Loucy (cell line): ENCODE results near the gene MRPL52.

Experiments used
- H2AFZ ChIP-seq: fragments of 200-600 bp; sonication (generic); 2 replicates; pipeline ENCODE4 v1.6.0; 2016; ENCODE audit warnings: antibody characterized with exemption, mild to moderate bottlenecking, low read length, moderate library complexity
- H3F3A ChIP-seq: fragments of 200-600 bp; 2 replicates; pipeline ENCODE4 v1.6.0; 2016; ENCODE audit warnings: antibody characterized with exemption, low read depth, mild to moderate bottlenecking
- H3K27me3 ChIP-seq: fragments of 200-600 bp; sonication (generic); 2 replicates; pipeline ENCODE4 v1.6.1; 2014; ENCODE audit warnings: low read length, mild to moderate bottlenecking; ENCODE audit not compliant: insufficient read depth, poor library complexity, severe bottlenecking
- H3K36me3 ChIP-seq: fragments of 200-600 bp; sonication (generic); 2 replicates; pipeline ENCODE4 v1.6.1; 2016; ENCODE audit warnings: low read length; ENCODE audit not compliant: insufficient read depth
- H3K4me1 ChIP-seq: fragments of 200-600 bp; sonication (generic); 2 replicates; pipeline ENCODE4 v1.5.1; 2014; ENCODE audit warnings: low read length, mild to moderate bottlenecking; ENCODE audit not compliant: insufficient read depth, poor library complexity, severe bottlenecking
- H3K4me2 ChIP-seq: fragments of 200-600 bp; sonication (generic); 2 replicates; pipeline ENCODE4 v1.6.0; 2014; ENCODE audit warnings: antibody characterized with exemption, low read length, low read depth, mild to moderate bottlenecking; ENCODE audit not compliant: poor library complexity, severe bottlenecking
- H3K4me3 ChIP-seq: fragments of 200-600 bp; sonication (generic); 2 replicates; pipeline ENCODE4 v1.5.1; 2014; ENCODE audit warnings: low read length, mild to moderate bottlenecking, mixed read lengths; ENCODE audit not compliant: poor library complexity, severe bottlenecking
- H3K79me2 ChIP-seq: fragments of 200-600 bp; sonication (generic); 2 replicates; pipeline ENCODE4 v1.6.1; 2014; ENCODE audit warnings: low read length; ENCODE audit not compliant: insufficient read depth
- H3K9ac ChIP-seq: fragments of 200-600 bp; sonication (generic); 2 replicates; pipeline ENCODE4 v1.6.0; 2014; ENCODE audit warnings: mild to moderate bottlenecking, low read depth, low read length, moderate library complexity; ENCODE audit not compliant: poor library complexity, severe bottlenecking
- H3K9me2 ChIP-seq: fragments of 200-600 bp; sonication (generic); replicated peaks from 2 replicates; pipeline ENCODE4 v1.6.1; 2016; ENCODE audit warnings: low read depth, low read length, mixed read lengths
- H3K9me3 ChIP-seq: fragments of 200-600 bp; sonication (generic); 2 replicates; pipeline ENCODE4 v1.6.1; 2014; ENCODE audit warnings: mild to moderate bottlenecking, antibody characterized with exemption, low read length, low read depth; ENCODE audit not compliant: insufficient read depth
- H4K20me1 ChIP-seq: fragments of 200-600 bp; sonication (generic); 2 replicates; pipeline ENCODE4 v1.6.0; 2014; ENCODE audit warnings: antibody characterized with exemption, low read length, mild to moderate bottlenecking; ENCODE audit not compliant: insufficient read depth, poor library complexity, severe bottlenecking
- CTCF ChIP-seq: fragments of 200-600 bp; sonication (generic); conservative IDR thresholded peaks from 2 replicates; pipeline ENCODE4 v1.5.1; 2014; ENCODE audit warnings: mild to moderate bottlenecking, antibody characterized with exemption, low read length
- EZH2phosphoT487 ChIP-seq: fragments of 200-600 bp; IDR thresholded peaks from 2 replicates; pipeline ENCODE4 v1.6.1; 2018; ENCODE audit warnings: antibody characterized with exemption, mild to moderate bottlenecking, moderate library complexity, borderline replicate concordance

Gene MRPL52

GRCh38 chr14:22841311-22841710 lies 11.6 kb downstream of the MRPL52 start:
- TF ChIP-seq EZH2phosphoT487 (no peak), CTCF (no peak)
- Histone ChIP-seq H3K27me3 (peaks cover 2% of the 10 kb centered on the region), H2AFZ (no peak overlapping the region), H3K4me1 (peaks cover 15% of the 10 kb centered on the region), H3K4me2 (no peak overlapping the region), H3K79me2 (no peaks in the 10 kb centered on the region), H3K36me3 (no peaks in the 10 kb centered on the region), H3F3A (no peaks in the 10 kb centered on the region), H3K9me3 (no peaks in the 10 kb centered on the region), H4K20me1 (no peaks in the 10 kb centered on the region), H3K9ac (no peak overlapping the region), H3K4me3 (no peak overlapping the region), H3K9me2 (no peaks in the 10 kb centered on the region)

- Histone ChIP-seq H3F3A (no peaks in the 10 kb centered on the region), H3K79me2 (no peaks in the 10 kb centered on the region), H3K9me3 (no peaks in the 10 kb centered on the region), H4K20me1 (no peaks in the 10 kb centered on the region), H3K27me3 (peaks cover 4% of the 10 kb centered on the region), H3K4me1 (peaks cover 15% of the 10 kb centered on the region), H3K9ac (no peak overlapping the region), H3K4me2 (no peak overlapping the region), H3K9me2 (no peaks in the 10 kb centered on the region), H3K4me3 (no peak overlapping the region), H3K36me3 (no peaks in the 10 kb centered on the region), H2AFZ (no peak overlapping the region)
- no peak for TF ChIP-seq CTCF
- TF ChIP-seq EZH2phosphoT487: no peak
Measured at GRCh38 chr14:22841769-22842168, 12.1 kb downstream of the MRPL52 start.

GRCh38 chr14:22842211-22843122 lies 12.8 kb downstream of the MRPL52 start:
- no peak overlapping the region for H3K4me3 ChIP-seq
- H3K36me3 ChIP-seq: no peaks in the 10 kb centered on the region
- TF ChIP-seq CTCF (no peak), EZH2phosphoT487 (no peak)
- no peaks in the 10 kb centered on the region for H3K9me2 ChIP-seq
- H2AFZ ChIP-seq: no peak overlapping the region
- H3F3A ChIP-seq: no peaks in the 10 kb centered on the region
- no peak overlapping the region for H3K9ac ChIP-seq
- no peaks in the 10 kb centered on the region for H3K79me2 ChIP-seq
- H4K20me1 ChIP-seq: no peaks in the 10 kb centered on the region
- H3K4me1 ChIP-seq: peaks cover 15% of the 10 kb centered on the region
- peaks cover 4% of the 10 kb centered on the region for H3K27me3 ChIP-seq
- no peak overlapping the region for H3K4me2 ChIP-seq
- H3K9me3 ChIP-seq: no peaks in the 10 kb centered on the region
